Cardiac muscle cell (in vitro differentiated cells and primary cell): ENCODE results near the gene CITED1. TPM values are rescaled to one million over a fixed set of nuclear protein-coding genes. Genes with fewer than 3 reads are reported as not detected.

Source experiments
- DNase-seq, 2 donors: peaks; one replicate each; pipeline versions ENCODE4 v3.0.0 to v3.0.0-alpha.2; 2010 to 2017; ENCODE audit warnings: low read depth in 1 of 2, low spot score in 1 of 2
- H3K27ac ChIP-seq: fragments of 200-600 bp; sonication (generic); 2 replicates; pipeline ENCODE4 v1.5.1; 2016
- H3K27me3 ChIP-seq: fragments of 200-600 bp; sonication (generic); 2 replicates; pipeline ENCODE4 v1.6.0; 2016; ENCODE audit warnings: control low read depth
- H3K36me3 ChIP-seq: fragments of 200-600 bp; sonication (generic); 2 replicates; pipeline ENCODE4 v1.5.1; 2016; ENCODE audit warnings: control low read depth
- H3K4me1 ChIP-seq: fragments of 200-600 bp; sonication (generic); 2 replicates; pipeline ENCODE4 v1.8.1; 2017; ENCODE audit warnings: low read depth, mild to moderate bottlenecking, mixed run types
- H3K4me3 ChIP-seq: fragments of 200-600 bp; sonication (generic); 2 replicates; pipeline ENCODE4 v1.5.1; 2016; ENCODE audit warnings: mild to moderate bottlenecking
- H3K9me3 ChIP-seq: fragments of 200-600 bp; sonication (generic); 2 replicates; pipeline ENCODE4 v1.5.1; 2017; ENCODE audit warnings: low read depth, mild to moderate bottlenecking, control low read depth
- CTCF ChIP-seq: IDR thresholded peaks from 2 replicates; pipeline ENCODE4 v1.5.1; 2012; ENCODE audit warnings: low read depth, mild to moderate bottlenecking, low read length
- polyA plus RNA-seq: library from polyadenylated mRNA; unstranded; fragments of >200 nt; fragmentation: Nextera tagmentation; extraction: Ambion mirVana; gene quantifications from 2 replicates; pipeline ENCODE4 v1.2.1, GENCODE V29; 2016
- total RNA-seq: library from RNA; depleted of rRNA; stranded (reverse); fragments of >200 nt; gene quantifications from 2 replicates; pipeline ENCODE4 v1.2.3, GENCODE V29; 2016

The CITED1 gene
- total and polyA plus RNA-seq, 2 experiments from 2014 or later, result 1.0 to 1.1 TPM

GRCh38 chrX:72299891-72300630 lies 5.7 kb downstream of the CITED1 start:
- TF ChIP-seq CTCF, result no peak
- Histone ChIP-seq H3K36me3 (no peaks in the 10 kb centered on the region), H3K4me1 (no peaks in the 10 kb centered on the region), H3K27ac (no peak overlapping the region), H3K9me3 (no peaks in the 10 kb centered on the region), H3K27me3 (peaks cover 35% of the 10 kb centered on the region), H3K4me3 (no peak overlapping the region)
- no peak for DNase-seq

- Histone ChIP-seq H3K36me3 (no peaks in the 10 kb centered on the region), H3K4me1 (no peaks in the 10 kb centered on the region), H3K27me3 (peaks cover 15% of the 10 kb centered on the region), H3K9me3 (no peaks in the 10 kb centered on the region), H3K27ac (no peak overlapping the region), H3K4me3 (no peak overlapping the region)
- peak; percentile 22 for TF ChIP-seq CTCF
- DNase-seq, result peak in 1 of 2 donors; percentile 43
These were observed 7.6 kb downstream of the CITED1 start for GRCh38 chrX:72297953-72298730.

- Histone ChIP-seq H3K9me3 (no peaks in the 10 kb centered on the region), H3K36me3 (no peaks in the 10 kb centered on the region), H3K27ac (no peak overlapping the region), H3K27me3 (peaks cover 5% of the 10 kb centered on the region), H3K4me1 (no peaks in the 10 kb centered on the region), H3K4me3 (no peak overlapping the region)
- DNase-seq, result no peak
- TF ChIP-seq CTCF, result no peak
These were observed 8.7 kb downstream of the CITED1 start for GRCh38 chrX:72296991-72297390.

- Histone ChIP-seq H3K36me3 (no peaks in the 10 kb centered on the region), H3K4me3 (no peak overlapping the region), H3K9me3 (no peaks in the 10 kb centered on the region), H3K27ac (no peak overlapping the region), H3K27me3 (peaks cover 2% of the 10 kb centered on the region), H3K4me1 (no peaks in the 10 kb centered on the region)
- DNase-seq, result no peak
- no peak for TF ChIP-seq CTCF
These were observed 10.0 kb downstream of the CITED1 start for GRCh38 chrX:72295745-72296144.

GRCh38 chrX:72294497-72294896 lies 11.2 kb downstream of the CITED1 start:
- Histone ChIP-seq H3K9me3 (no peaks in the 10 kb centered on the region), H3K4me3 (no peak overlapping the region), H3K4me1 (no peaks in the 10 kb centered on the region), H3K36me3 (no peaks in the 10 kb centered on the region), H3K27me3 (no peaks in the 10 kb centered on the region), H3K27ac (no peak overlapping the region)
- no peak for DNase-seq
- TF ChIP-seq CTCF, result no peak
